Keratinocyte (primary cell): ENCODE measurements around the gene EPG5. TPM values are rescaled to one million over a fixed set of nuclear protein-coding genes. Genes with fewer than 3 reads are reported as not detected.

Experiments
- DNase-seq: peaks from one replicate; pipeline ENCODE4 v3.0.0-alpha.2; 2011; ENCODE audit warnings: low read depth, missing footprints, low spot score
- FAIRE-seq: peaks from 2 replicates; lab custom pipeline; 2011; peaks lifted over from hg19 to GRCh38; lab: Jason Lieb, UNC
- H2AFZ ChIP-seq: 2 replicates; pipeline ENCODE4 v1.6.0; 2012; ENCODE audit warnings: low read length, control low read depth, inconsistent platforms; ENCODE audit not compliant: control insufficient read depth
- H3K27ac ChIP-seq: 2 replicates; pipeline ENCODE4 v1.5.1; 2011; ENCODE audit warnings: low read length; ENCODE audit not compliant: control insufficient read depth, insufficient read depth
- H3K27me3 ChIP-seq: 3 replicates; pipeline ENCODE4 v1.6.0; 2011; ENCODE audit warnings: low read length; ENCODE audit not compliant: control insufficient read depth, insufficient read depth; ENCODE audit errors: extremely low read depth
- H3K36me3 ChIP-seq, 2 experiments: 2 replicates in 1 of 2; 3 replicates in 1 of 2; pipeline ENCODE4 v1.5.1; 2011; ENCODE audit warnings: low read length in 2 of 2, mild to moderate bottlenecking in 1 of 2; ENCODE audit not compliant: control insufficient read depth in 2 of 2, insufficient read depth in 2 of 2; ENCODE audit errors: extremely low read depth in 1 of 2
- H3K4me1 ChIP-seq: 3 replicates; pipeline ENCODE4 v1.5.1; 2011; ENCODE audit warnings: low read length; ENCODE audit not compliant: control insufficient read depth, insufficient read depth; ENCODE audit errors: extremely low read depth
- H3K4me2 ChIP-seq: 3 replicates; pipeline ENCODE4 v1.6.0; 2011; ENCODE audit warnings: low read depth, low read length; ENCODE audit not compliant: control insufficient read depth, insufficient read depth; ENCODE audit errors: extremely low read depth
- H3K4me3 ChIP-seq, 3 experiments: fragments of 200-600 bp in 1 of 3; sonication (generic) in 1 of 3; 2 replicates in 2 of 3; 3 replicates in 1 of 3; pipeline ENCODE4 v1.5.1; 2011 to 2016; ENCODE audit warnings: low read length in 3 of 3, mild to moderate bottlenecking in 3 of 3, control low read depth in 2 of 3, inconsistent platforms in 1 of 3, low read depth in 1 of 3, mixed read lengths in 1 of 3, mixed run types in 1 of 3, moderate library complexity in 1 of 3; ENCODE audit not compliant: control insufficient read depth in 2 of 3, insufficient read depth in 2 of 3; ENCODE audit errors: extremely low read depth in 1 of 3
- H3K79me2 ChIP-seq: 2 replicates; pipeline ENCODE4 v1.6.0; 2012; ENCODE audit warnings: low read length; ENCODE audit not compliant: control insufficient read depth, insufficient read depth
- H3K9ac ChIP-seq: 3 replicates; pipeline ENCODE4 v1.6.0; 2011; ENCODE audit warnings: low read length; ENCODE audit not compliant: control insufficient read depth, insufficient read depth; ENCODE audit errors: extremely low read depth
- H3K9me1 ChIP-seq: 3 replicates; pipeline ENCODE4 v1.6.0; 2011; ENCODE audit warnings: low read length; ENCODE audit not compliant: control insufficient read depth, insufficient read depth; ENCODE audit errors: extremely low read depth
- H3K9me3 ChIP-seq: 2 replicates; pipeline ENCODE4 v1.5.1; 2012; ENCODE audit warnings: low read depth, low read length; ENCODE audit not compliant: control insufficient read depth
- H4K20me1 ChIP-seq: 3 replicates; pipeline ENCODE4 v1.6.0; 2011; ENCODE audit warnings: low read length; ENCODE audit not compliant: control insufficient read depth, insufficient read depth; ENCODE audit errors: extremely low read depth
- CTCF ChIP-seq, 3 experiments: IDR thresholded peaks in 1 of 3; conservative IDR thresholded peaks in 1 of 3; optimal IDR thresholded peaks in 1 of 3; 2 replicates in 2 of 3; 3 replicates in 1 of 3; pipeline versions ENCODE3 to v1.5.1; 2011; ENCODE audit warnings: low read length in 3 of 3, mild to moderate bottlenecking in 3 of 3, moderate library complexity in 2 of 3, control low read depth in 1 of 3, inconsistent platforms in 1 of 3; ENCODE audit not compliant: insufficient read depth in 2 of 3; ENCODE audit errors: extremely low read depth in 1 of 3
- EZH2 ChIP-seq: IDR thresholded peaks from one replicate; pipeline ENCODE4 v1.6.1; 2012; ENCODE audit warnings: inconsistent platforms, mild to moderate bottlenecking, low read length, moderate library complexity
- dilution Hi-C: fragments of 300-500 bp; cut with MboI; formaldehyde crosslinking; loops from one replicate; pipeline ENCODE4 v1.7.0; 2020; ENCODE audit warnings: low sequenced_read_pairs; ENCODE audit not compliant: extremely low pct_ligation_motif_present
- polyA plus RNA-seq, 5 experiments: library from polyadenylated mRNA; depleted of rRNA in 3 of 5; stranded (reverse) in 3 of 5; stranded (forward) in 1 of 5; unstranded in 1 of 5; fragments of >200 nt; gene quantifications; 1 replicate in 1 of 5; 2 replicates in 3 of 5; 3 replicates in 1 of 5; pipeline versions ENCODE4 v1.2.1 to v1.2.3, GENCODE V29; 2011 to 2012; ENCODE audit warnings: missing spikeins in 2 of 5, low read depth in 1 of 5, low replicate concordance in 1 of 5

EPG5 gene
- polyA plus RNA-seq, 1 donor (not counting 4 experiments of a cell fraction or from before 2014, with no cell fraction given), result 17.8 TPM

DNA sequence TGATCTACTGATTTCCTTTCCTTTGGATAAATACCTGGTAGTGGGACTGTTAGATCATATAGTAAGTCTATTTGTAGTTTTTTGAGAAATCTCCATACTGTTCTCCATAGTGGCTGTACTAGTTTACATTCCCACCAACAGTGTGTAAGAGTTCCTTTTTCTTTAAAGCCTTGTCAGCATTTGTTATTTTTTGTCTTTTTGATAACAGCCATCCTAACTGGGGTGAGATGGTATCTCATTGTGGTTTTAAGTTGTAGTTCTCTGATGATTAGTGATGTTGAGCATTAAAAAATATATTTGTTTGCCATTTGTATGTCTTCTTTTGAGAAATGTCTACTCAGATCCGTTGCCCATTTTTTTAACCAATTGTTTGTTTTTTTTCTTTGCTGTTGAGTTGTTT is 33.9 kb upstream of the EPG5 start:
- TF ChIP-seq CTCF (optimal IDR thresholded peaks at IDR 0.05 in 1 of 3, IDR thresholded peaks at IDR 0.05 in 1 of 3, conservative IDR thresholded peaks at IDR 0.05 in 1 of 3; ENCODE audit: extremely low read depth in 1 of 3, insufficient read depth in 2 of 3, low read length in 3 of 3) (no peak), EZH2 (no peak)
- Histone ChIP-seq H4K20me1 (no peaks in the 10 kb centered on the region), H3K27ac (no peak overlapping the region), H3K9me1 (no peaks in the 10 kb centered on the region), H3K79me2 (no peaks in the 10 kb centered on the region), H2AFZ (no peak overlapping the region), H3K9ac (no peak overlapping the region), H3K4me3 (no peak overlapping the region), H3K36me3 (peaks cover 0 to 6% of the 10 kb centered on the region in 2 experiments), H3K4me1 (no peaks in the 10 kb centered on the region), H3K9me3 (no peaks in the 10 kb centered on the region), H3K27me3 (no peaks in the 10 kb centered on the region), H3K4me2 (no peak overlapping the region)
- dilution Hi-C loops, result no loop called here
- no peak for DNase-seq
- no peak for FAIRE-seq

DNA sequence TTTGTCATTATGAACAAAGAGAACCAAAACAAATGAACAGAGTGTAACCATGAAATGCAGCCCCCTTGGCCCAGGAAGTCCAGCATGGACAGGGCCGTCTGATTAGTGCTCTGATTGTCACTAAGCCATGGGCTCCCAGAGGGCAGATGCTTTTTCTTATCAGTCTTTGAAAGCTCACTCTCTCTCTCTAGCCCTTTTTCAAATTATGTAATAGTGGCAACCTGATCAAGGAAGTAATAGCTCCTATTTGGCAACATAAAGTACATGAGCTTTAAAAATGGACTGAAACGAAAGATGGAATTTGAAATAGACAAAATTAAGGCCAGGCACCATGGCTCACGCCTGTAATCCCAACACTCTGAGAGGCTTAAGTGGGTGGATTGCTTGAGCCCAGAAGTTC is 32.4 kb upstream of the EPG5 start:
- dilution Hi-C loops, result no loop called here
- DNase-seq, result no peak
- Histone ChIP-seq H3K9me3 (no peaks in the 10 kb centered on the region), H3K36me3 (peaks cover 0 to 3% of the 10 kb centered on the region in 2 experiments), H2AFZ (no peak overlapping the region), H3K4me2 (no peak overlapping the region), H3K9me1 (no peaks in the 10 kb centered on the region), H3K79me2 (no peaks in the 10 kb centered on the region), H3K27me3 (no peaks in the 10 kb centered on the region), H3K4me3 (no peak overlapping the region), H3K4me1 (no peaks in the 10 kb centered on the region), H4K20me1 (no peaks in the 10 kb centered on the region), H3K9ac (no peak overlapping the region), H3K27ac (no peak overlapping the region)
- FAIRE-seq, result no peak
- TF ChIP-seq CTCF (optimal IDR thresholded peaks at IDR 0.05 in 1 of 3, IDR thresholded peaks at IDR 0.05 in 1 of 3, conservative IDR thresholded peaks at IDR 0.05 in 1 of 3; ENCODE audit: extremely low read depth in 1 of 3, insufficient read depth in 2 of 3, low read length in 3 of 3) (no peak), EZH2 (no peak)
